HG02852 (cell line): ENCODE measurements around the gene ILKAP.
"Not testable (repeated sequence)": the region's sequence is repeated elsewhere in the genome, so short reads cannot be mapped to it uniquely, and the experiment has no call there.

Experiments
- ATAC-seq: cut with Tn5 transposase; IDR thresholded peaks from one replicate; pipeline ENCODE4 v1.9.1; 2021; ENCODE audit warnings: mild to moderate bottlenecking, moderate library complexity; ENCODE audit not compliant: unreplicated experiment

The ILKAP gene

DNA sequence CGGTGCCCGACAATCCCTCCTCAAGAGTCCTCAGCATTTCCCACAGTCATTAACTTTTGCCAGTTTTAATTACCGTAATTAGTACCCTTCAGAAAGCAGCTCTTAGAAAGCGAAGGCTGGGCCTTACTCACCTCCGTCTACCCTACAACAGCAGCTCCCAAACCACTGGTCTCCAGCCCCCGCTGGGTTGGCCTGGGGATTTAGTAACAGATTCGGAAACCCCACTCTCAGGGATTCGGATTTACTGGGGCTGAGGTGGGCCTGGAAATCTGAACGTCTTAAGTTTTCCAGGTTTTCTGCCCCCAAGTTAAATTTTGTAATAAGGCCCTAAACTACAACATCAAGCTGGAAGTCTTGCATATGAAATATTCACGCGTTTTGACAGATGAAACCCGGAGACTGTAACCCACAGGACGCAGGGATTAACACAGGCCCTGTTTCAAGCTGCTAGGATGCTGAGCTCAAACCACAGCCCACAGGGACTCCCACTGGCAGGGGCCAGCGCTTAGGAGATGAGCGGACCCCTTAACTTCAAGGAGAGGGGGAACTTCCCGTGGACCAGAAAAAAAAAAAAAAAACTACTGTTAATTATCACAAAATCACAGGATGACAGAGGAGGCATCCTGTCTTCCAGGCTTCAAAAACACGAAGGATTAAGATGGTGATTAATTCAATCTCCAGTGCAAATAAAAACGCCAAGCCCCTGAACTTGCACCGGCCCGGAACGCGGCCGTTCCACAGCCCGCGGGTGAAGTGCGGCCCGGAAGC is 985 bp downstream of the ILKAP start:
- no peak for ATAC-seq

DNA sequence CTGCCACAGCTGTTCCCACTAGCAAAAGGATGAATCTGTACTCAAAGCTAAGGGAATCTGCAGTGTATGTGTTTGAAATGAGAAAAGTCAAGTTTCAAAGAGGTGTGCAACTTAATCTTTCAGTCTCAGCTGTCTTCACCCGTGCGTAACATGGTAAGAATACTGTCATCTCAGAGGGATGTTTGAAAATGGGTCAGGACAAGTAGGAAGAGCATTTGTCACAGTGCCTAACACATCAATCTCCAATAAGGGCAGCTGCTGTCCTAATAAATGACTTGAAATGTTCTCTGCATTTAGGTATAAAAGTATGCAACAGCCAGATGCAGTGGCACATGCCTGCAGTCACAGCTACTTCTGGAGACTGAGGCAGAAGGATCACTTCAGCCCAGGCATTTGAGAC is 13.1 kb downstream of the ILKAP start:
- ATAC-seq: no peak

DNA sequence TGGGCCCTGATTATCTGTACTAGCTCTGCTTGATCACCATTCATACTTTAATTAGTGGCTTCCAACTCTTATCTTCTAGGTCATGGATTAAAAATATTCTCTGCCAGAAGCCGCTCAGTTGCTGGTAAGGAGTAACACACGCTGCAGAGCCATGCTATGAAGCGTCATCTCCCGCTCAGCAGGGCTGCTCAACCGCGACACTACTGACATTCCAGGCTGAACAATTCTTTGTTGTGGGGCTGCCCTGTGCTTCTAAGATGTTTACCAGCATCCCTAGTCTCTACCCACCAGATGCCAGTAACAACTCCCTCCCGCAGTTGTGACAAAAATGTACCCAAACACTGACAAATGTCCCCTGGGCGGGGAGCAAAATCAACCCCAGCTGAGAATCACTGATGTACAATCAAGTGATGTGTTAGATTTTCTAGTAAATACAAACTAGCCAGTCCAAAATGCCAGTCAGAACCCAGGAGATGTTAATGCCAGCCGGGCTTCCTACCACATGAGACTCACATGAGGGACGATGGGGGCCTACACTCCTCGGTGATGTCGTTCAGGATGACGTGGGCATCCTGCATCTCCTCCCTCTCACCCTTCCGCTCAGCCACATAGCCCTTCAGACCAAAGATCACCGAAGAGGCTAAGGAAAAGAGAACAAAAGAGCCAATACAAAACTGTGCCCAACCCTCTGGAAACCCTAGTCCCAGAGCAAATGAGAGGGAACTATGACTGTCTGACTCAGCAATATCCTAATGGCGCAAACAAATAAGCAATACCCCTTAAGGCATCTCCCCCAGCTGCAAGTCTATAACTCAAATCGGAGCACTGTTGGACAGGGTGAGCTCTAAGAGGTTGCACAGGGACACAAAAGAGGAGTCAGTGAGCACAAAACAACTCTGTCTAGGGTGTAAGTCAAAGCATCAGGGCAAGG is 15.6 kb downstream of the ILKAP start:
- no peak for ATAC-seq

DNA sequence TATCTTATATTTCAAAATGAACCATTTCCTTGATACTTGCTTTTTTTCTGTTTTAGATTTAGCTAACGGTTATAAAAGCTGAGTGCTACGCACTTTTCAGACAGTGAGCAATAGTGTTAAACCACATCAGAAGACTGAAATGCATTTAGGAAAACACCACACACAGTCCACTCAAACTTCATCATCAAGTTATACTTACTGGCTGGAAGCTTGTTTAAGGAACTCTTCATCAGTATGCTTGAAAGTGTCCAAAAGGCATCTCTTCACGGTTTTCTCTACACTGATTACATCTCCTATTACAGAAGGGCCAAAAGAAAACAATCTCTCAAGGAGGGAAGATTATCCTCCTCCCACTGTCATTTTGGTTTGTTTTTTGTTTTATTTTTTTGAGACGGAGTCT is 19.7 kb downstream of the ILKAP start:
- no peak for ATAC-seq

GRCh38 chr2:238182362-238182761 is 21.1 kb downstream of the ILKAP start:
- no peak for ATAC-seq

GRCh38 chr2:238180554-238180953 is 22.9 kb downstream of the ILKAP start:
- no peak for ATAC-seq

DNA sequence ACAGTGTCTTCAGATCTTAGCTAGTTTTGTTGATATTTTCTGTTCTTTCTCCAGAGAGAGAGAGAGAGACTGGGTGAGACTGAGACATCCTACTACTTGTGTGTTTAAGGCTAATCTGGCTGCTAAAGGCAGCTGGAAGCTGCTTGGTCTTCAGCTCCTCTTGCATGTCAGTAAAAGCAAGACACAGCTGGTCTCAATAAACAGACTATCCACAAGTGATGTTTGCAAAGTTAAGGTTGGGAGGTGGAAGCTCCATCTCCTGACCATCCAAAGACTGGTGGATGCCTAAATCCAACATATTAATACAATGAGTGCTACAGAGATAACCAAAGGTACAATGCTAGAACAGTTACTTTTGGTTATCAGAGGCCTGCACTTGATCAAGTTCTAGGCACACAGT is 26.9 kb downstream of the ILKAP start:
- ATAC-seq: no peak

GRCh38 chr2:238174701-238175100 is 28.8 kb downstream of the ILKAP start:
- ATAC-seq: no peak

GRCh38 chr2:238174291-238174690 is 29.2 kb downstream of the ILKAP start:
- ATAC-seq: no peak

DNA sequence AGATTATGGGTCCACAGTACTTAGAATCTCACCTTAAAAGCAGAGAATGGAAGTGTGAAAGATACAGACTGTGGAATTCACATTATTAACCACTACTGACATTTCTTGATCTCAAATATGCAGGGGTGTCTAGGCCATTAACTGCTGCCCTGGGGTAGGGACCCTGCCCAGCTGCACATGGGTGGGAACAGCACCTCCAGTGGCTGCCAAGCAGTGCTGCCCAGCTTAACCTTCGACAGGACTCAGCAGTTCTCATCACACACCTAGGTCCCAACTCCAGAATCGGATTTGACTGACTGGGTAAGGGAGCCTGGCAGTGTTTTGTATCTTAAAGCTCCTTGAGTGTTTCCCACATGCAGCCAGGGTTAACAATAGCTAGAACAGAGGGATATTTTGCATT is 29.8 kb downstream of the ILKAP start:
- ATAC-seq: no peak

DNA sequence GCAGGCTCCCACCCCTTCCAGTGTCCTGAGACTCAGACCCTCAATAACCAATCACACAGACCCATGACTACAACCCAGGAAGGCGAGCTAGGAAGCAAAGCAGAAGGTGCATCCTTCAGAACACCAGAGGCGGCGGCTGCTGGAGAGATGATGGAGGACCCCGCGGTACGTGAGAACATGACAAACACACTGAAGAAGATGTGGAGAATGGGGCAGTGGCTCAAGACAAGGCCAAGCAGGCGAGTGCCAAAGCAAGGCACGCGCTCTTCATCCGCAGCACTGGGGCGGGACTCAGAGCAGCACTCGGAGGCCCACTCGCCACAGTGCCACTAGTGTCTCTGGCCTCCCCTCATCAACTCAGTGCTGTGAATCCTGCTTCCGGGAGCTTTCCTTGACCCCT is 31.1 kb downstream of the ILKAP start:
- no peak for ATAC-seq

- ATAC-seq: no peak
These were observed 31.8 kb downstream of the ILKAP start for GRCh38 chr2:238171575-238172187.

DNA sequence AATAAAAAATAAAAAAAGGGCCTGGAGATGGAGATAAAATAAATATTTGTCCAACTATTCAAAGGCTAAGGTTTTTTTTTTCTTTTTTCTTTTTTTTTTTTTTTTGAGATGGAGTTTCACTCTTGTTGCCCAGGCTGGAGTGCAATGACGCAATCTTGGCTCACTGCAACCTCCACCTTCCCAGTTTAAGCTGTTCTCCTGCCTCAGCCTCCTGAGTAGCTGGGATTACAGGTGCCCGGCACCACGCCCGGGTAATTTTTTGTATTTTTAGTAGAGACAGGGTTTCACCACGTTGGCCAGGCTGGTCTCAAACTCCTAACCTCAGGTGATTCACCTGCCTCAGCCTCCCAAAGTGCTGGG is 32.4 kb downstream of the ILKAP start:
- not testable (repeated sequence) for ATAC-seq

DNA sequence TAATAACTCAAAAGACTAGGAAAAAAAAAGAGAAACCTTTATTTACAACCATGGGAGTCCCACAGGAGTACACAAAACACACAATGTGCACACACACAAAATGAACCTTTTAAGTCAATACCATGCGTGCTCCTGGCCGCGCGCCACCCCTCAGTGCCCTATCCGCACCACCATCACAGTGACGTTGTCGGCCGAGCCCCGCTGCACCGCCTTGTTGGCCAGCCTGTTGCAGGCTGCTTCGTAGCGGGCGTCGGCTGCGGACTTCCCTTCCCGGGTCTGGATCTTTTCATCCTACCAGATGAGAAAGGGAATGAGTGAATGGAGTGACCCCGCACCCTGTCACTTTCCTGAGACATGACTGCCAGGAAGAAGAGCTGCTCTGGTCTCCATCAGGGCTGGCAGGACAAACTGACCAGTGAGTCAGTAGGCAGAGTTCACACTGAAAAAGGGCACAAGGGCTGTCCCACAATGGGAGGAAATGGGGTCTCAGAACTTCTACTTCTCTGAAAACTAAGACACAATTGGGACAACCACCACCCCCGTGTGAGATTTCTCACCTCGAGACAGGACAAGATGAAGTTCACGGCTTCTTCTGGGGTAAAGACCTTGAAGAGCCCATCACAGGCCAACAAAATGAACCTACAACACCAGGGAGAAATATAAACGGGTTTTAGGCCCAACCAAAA is 33.0 kb downstream of the ILKAP start:
- no peak for ATAC-seq

GRCh38 chr2:238169708-238170251 is 33.7 kb downstream of the ILKAP start:
- ATAC-seq: no peak

GRCh38 chr2:238169048-238169707 is 34.3 kb downstream of the ILKAP start:
- ATAC-seq: no peak

- ATAC-seq: no peak
These were observed 35.1 kb downstream of the ILKAP start for GRCh38 chr2:238168196-238169047.

DNA sequence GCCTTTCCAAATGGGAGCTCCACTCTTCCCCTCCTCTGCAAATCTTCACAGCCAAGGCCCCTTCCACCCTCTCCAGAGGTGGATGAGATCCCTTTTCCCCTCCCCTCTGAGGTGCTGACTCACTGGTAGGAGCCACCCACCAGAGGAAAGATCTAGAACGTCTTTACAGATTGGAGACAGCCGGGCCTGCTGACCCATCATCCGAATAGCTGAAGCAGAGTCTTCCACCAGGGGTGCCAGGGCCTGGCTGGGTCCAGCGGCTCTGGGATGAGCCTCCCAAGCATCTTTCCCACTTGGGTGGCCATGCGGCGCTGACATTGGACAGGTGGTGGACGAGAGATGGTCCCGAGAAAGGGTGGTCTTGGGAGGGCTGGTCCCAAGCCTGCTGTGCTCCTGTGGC is 35.7 kb downstream of the ILKAP start:
- ATAC-seq: no peak

GRCh38 chr2:238167344-238167715 is 36.2 kb downstream of the ILKAP start:
- no peak for ATAC-seq
